HCT116 (cell line): Measurements from ENCODE around the gene SCAF8.

Experiments used
- ATF3 ChIP-seq: IDR thresholded peaks from 2 replicates; pipeline ENCODE4 v1.6.1; 2012
- CTCF ChIP-seq, 3 experiments: fragments of 200-600 bp in 1 of 3; sonication (generic) in 1 of 3; IDR thresholded peaks in 2 of 3; conservative IDR thresholded peaks in 1 of 3; 2 replicates each; pipeline ENCODE4 v1.5.1; 2012 to 2017; ENCODE audit warnings: low read depth in 2 of 3, low read length in 2 of 3, antibody characterized with exemption in 1 of 3, borderline replicate concordance in 1 of 3, control low read depth in 1 of 3, mild to moderate bottlenecking in 1 of 3, mixed read lengths in 1 of 3, mixed run types in 1 of 3, moderate library complexity in 1 of 3; ENCODE audit not compliant: insufficient read depth in 1 of 3
- EGR1 ChIP-seq: IDR thresholded peaks from 2 replicates; pipeline ENCODE4 v1.6.1; 2012; ENCODE audit warnings: low read depth
- EZH2 ChIP-seq: fragments of 200-600 bp; sonication (generic); IDR thresholded peaks from 2 replicates; pipeline ENCODE4 v1.6.1; 2017; ENCODE audit warnings: antibody characterized with exemption, mixed run types
- EZH2phosphoT487 ChIP-seq: fragments of 200-600 bp; IDR thresholded peaks from 2 replicates; pipeline ENCODE4 v1.6.1; 2018; ENCODE audit warnings: antibody characterized with exemption, borderline replicate concordance
- POLR2A ChIP-seq: IDR thresholded peaks from 2 replicates; pipeline ENCODE4 v1.7.0; 2011; ENCODE audit warnings: borderline replicate concordance; ENCODE audit not compliant: insufficient read depth, insufficient read length; ENCODE audit errors: extremely low read depth
- POLR2AphosphoS5 ChIP-seq: IDR thresholded peaks from 2 replicates; pipeline ENCODE4 v1.6.1; 2011; ENCODE audit warnings: mild to moderate bottlenecking, low read depth, low read length, moderate library complexity
- REST ChIP-seq: IDR thresholded peaks from 2 replicates; pipeline ENCODE4 v1.6.1; 2012; ENCODE audit warnings: low read depth
- SP1 ChIP-seq: IDR thresholded peaks from 2 replicates; pipeline ENCODE4 v1.6.1; 2012; ENCODE audit warnings: low read depth
- YY1 ChIP-seq: IDR thresholded peaks from 2 replicates; pipeline ENCODE4 v1.6.1; 2011; ENCODE audit warnings: low read length, low read depth, moderate library complexity, mild to moderate bottlenecking; ENCODE audit not compliant: insufficient replicate concordance; ENCODE audit errors: extremely low read depth
- ZBTB33 ChIP-seq: IDR thresholded peaks from 2 replicates; pipeline ENCODE4 v1.6.1; 2011; ENCODE audit warnings: mild to moderate bottlenecking, low read length, moderate library complexity; ENCODE audit not compliant: insufficient replicate concordance; ENCODE audit errors: extremely low read depth
- ZNF274 ChIP-seq: fragments of 200-500 bp; sonication (Bioruptor generic); IDR thresholded peaks from 2 replicates; pipeline ENCODE4 v1.6.1; 2014; ENCODE audit warnings: mild to moderate bottlenecking, low read depth, low read length, inconsistent platforms

GRCh38 chr6:154806804-154807203, 73.6 kb downstream of the SCAF8 start:
- no peak for TF ChIP-seq CTCF (IDR thresholded peaks at IDR 0.05 in 2 of 3, conservative IDR thresholded peaks at IDR 0.05 in 1 of 3; ENCODE audit: borderline replicate concordance in 1 of 3, insufficient read depth in 1 of 3, low read depth in 2 of 3, low read length in 2 of 3)
- no peak for TF ChIP-seq POLR2A
- TF ChIP-seq EZH2, result no peak
- no peak for TF ChIP-seq EZH2phosphoT487
- TF ChIP-seq SP1, result no peak
- no peak for TF ChIP-seq REST
- TF ChIP-seq POLR2AphosphoS5, result no peak
- no peak for TF ChIP-seq EGR1
- no peak for TF ChIP-seq ATF3
- no peak for TF ChIP-seq ZBTB33
- TF ChIP-seq ZNF274, result no peak
- no peak for TF ChIP-seq YY1
